CD4-positive, alpha-beta memory T cell (primary cell): ENCODE data around the gene SPON1. TPM values are rescaled to one million over a fixed set of nuclear protein-coding genes. Genes with fewer than 3 reads are reported as not detected.
A peak's percentile ranks its signal among the peaks of the same experiment; 100 is the strongest.

Experiments
- CTCF ChIA-PET: fragments of 350-600 bp; sonication (Branson Sonifier 250); formaldehyde crosslinking; loops from one replicate; lab custom pipeline; 2021; ENCODE audit warnings: inconsistent platforms; ENCODE audit not compliant: partially characterized antibody; lab: Charles Lee
- POLR2A ChIA-PET: fragments of 350-600 bp; sonication (Branson Sonifier 250); formaldehyde crosslinking; loops from one replicate; lab custom pipeline; 2021; ENCODE audit not compliant: partially characterized antibody; lab: Charles Lee
- DNase-seq, 5 donors: peaks; one replicate each; pipeline versions ENCODE4 v3.0.0 to v3.0.0-alpha.2; 2020 to 2022; ENCODE audit warnings: mixed read lengths in 1 of 5
- H3K27ac ChIP-seq: one replicate; pipeline ENCODE4 v1.7.0; 2013; ENCODE audit warnings: low read depth, low read length
- H3K27me3 ChIP-seq: 2 replicates; pipeline ENCODE4 v1.7.0; 2013; ENCODE audit warnings: mild to moderate bottlenecking, low read length, moderate library complexity; ENCODE audit not compliant: insufficient read depth
- H3K36me3 ChIP-seq: 2 replicates; pipeline ENCODE4 v1.7.0; 2013; ENCODE audit warnings: mild to moderate bottlenecking, low read length, moderate library complexity; ENCODE audit not compliant: insufficient read depth
- H3K4me1 ChIP-seq: 2 replicates; pipeline ENCODE4 v1.7.0; 2013; ENCODE audit warnings: mild to moderate bottlenecking, low read length, moderate library complexity; ENCODE audit not compliant: insufficient read depth
- H3K4me3 ChIP-seq, 2 donors: one replicate each; pipeline ENCODE4 v1.7.0; 2013; ENCODE audit warnings: low read length in 2 of 2, mild to moderate bottlenecking in 1 of 2
- H3K9me3 ChIP-seq, 2 donors: one replicate each; pipeline ENCODE4 v1.7.0; 2013; ENCODE audit warnings: low read length in 2 of 2, control low read depth in 1 of 2; ENCODE audit not compliant: control insufficient read depth in 1 of 2
- H3K27ac Mint-ChIP-seq, 7 donors: one replicate each; pipeline ENCODE4 v1.8.0; 2020 to 2021; ENCODE audit warnings: mixed read lengths in 7 of 7, mild to moderate bottlenecking in 6 of 7, inconsistent platforms in 3 of 7, moderate library complexity in 3 of 7
- H3K27me3 Mint-ChIP-seq, 2 donors: one replicate each; pipeline ENCODE4 v1.8.0; 2020 to 2021; ENCODE audit warnings: mixed read lengths in 2 of 2
- H3K36me3 Mint-ChIP-seq, 2 donors: one replicate each; pipeline ENCODE4 v1.8.0; 2020 to 2021; ENCODE audit warnings: mixed read lengths in 2 of 2, inconsistent platforms in 1 of 2, mild to moderate bottlenecking in 1 of 2
- H3K4me1 Mint-ChIP-seq, 4 donors: one replicate each; pipeline ENCODE4 v1.8.0; 2020 to 2021; ENCODE audit warnings: mixed read lengths in 4 of 4, mild to moderate bottlenecking in 1 of 4
- H3K4me3 Mint-ChIP-seq, 8 donors: one replicate each; pipeline ENCODE4 v1.8.0; 2020 to 2021; ENCODE audit warnings: mixed read lengths in 8 of 8, mild to moderate bottlenecking in 7 of 8, moderate library complexity in 6 of 8, inconsistent platforms in 3 of 8
- H3K9me3 Mint-ChIP-seq, 8 donors: one replicate each; pipeline ENCODE4 v1.8.0; 2020 to 2021; ENCODE audit warnings: mixed read lengths in 8 of 8, mild to moderate bottlenecking in 5 of 8, inconsistent platforms in 3 of 8, moderate library complexity in 1 of 8
- intact Hi-C: fragments of 100-400 bp; cut with micrococcal nuclease; formaldehyde crosslinking; loops from one replicate; pipeline ENCODE4 v1.15.1; 2023
- polyA plus RNA-seq, 2 donors: library from polyadenylated mRNA; unstranded; fragments of 300-500 nt; fragmentation: Illumina TruSeq; gene quantifications; one replicate each; pipeline ENCODE4 v1.2.3, GENCODE V29; 2021
- total RNA-seq, 2 experiments: library from RNA; stranded (reverse); gene quantifications; one replicate each; pipeline ENCODE4 v1.2.3, GENCODE V29; 2021

SPON1 gene
- total and polyA plus RNA-seq, 4 experiments from 2014 or later = 2.0 to 60.4 (median 30.6) TPM

- ChIA-PET POLR2A (interaction anchor here (1.3 kb wide), 1 partner anchor 13 kb away, joined by 3 read pairs; no protein-coding TSS in a partner anchor), CTCF (interaction anchor here (0.7 kb wide), 1 partner anchor 12 kb away, joined by 3 read pairs; no protein-coding TSS in a partner anchor)
- H3K27ac ChIP-seq = no peak overlapping the region
- Mint-ChIP-seq H3K27me3 (no peaks in the 10 kb centered on the region), H3K9me3 (no peaks in the 10 kb centered on the region), H3K4me1 (peaks cover 0 to 2% (median 0%) of the 10 kb centered on the region in 4 donors), H3K4me3 (no peak overlapping the region), H3K36me3 (no peaks in the 10 kb centered on the region), H3K27ac (no peak overlapping the region)
- no peaks in the 10 kb centered on the region for H3K36me3 ChIP-seq
- H3K27me3 ChIP-seq = no peaks in the 10 kb centered on the region
- H3K9me3 ChIP-seq = no peaks in the 10 kb centered on the region
- no peak for DNase-seq
- H3K4me3 ChIP-seq = no peak overlapping the region
- no peaks in the 10 kb centered on the region for H3K4me1 ChIP-seq
- intact Hi-C loops = no loop called here
Observed at GRCh38 chr11:14095882-14096281, 133.4 kb downstream of the SPON1 start.

DNA sequence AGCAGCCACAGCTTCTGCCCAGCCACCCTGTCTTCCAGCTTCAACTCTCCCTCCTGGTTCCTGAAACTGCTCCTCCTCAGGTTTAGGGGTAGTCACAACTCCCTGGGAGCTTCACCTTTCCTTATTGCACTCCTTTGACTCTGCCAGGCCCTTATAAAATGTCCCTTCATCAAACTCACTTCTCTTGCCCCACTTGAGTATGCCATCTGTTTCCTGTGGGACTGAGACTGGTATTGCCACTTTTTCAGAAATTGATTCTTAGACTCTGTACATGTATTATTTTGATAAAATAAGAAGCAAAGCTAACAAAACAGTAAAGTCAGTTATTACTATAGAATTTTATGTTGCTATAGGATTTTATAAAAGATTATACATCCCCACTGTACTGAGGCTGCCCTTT is 134.1 kb downstream of the SPON1 start:
- no peaks in the 10 kb centered on the region for H3K36me3 ChIP-seq
- no peaks in the 10 kb centered on the region for H3K27me3 Mint-ChIP-seq
- no peak overlapping the region for H3K4me3 Mint-ChIP-seq
- no peaks in the 10 kb centered on the region for H3K27me3 ChIP-seq
- DNase-seq = no peak
- H3K27ac ChIP-seq = no peak overlapping the region
- H3K9me3 ChIP-seq = no peaks in the 10 kb centered on the region
- H3K27ac Mint-ChIP-seq = peak overlapping the region in 2 of 7 donors; percentile 32 to 69
- no peaks in the 10 kb centered on the region for H3K4me1 ChIP-seq
- no peak overlapping the region for H3K4me3 ChIP-seq
- ChIA-PET CTCF (interaction anchor here (0.7 kb wide), 1 partner anchor 11 kb away, joined by 3 read pairs; no protein-coding TSS in a partner anchor), POLR2A (interaction anchor here (1.3 kb wide), 1 partner anchor 12 kb away, joined by 3 read pairs; no protein-coding TSS in a partner anchor)
- intact Hi-C loops = no loop called here
- H3K9me3 Mint-ChIP-seq = no peaks in the 10 kb centered on the region
- H3K36me3 Mint-ChIP-seq = no peaks in the 10 kb centered on the region
- H3K4me1 Mint-ChIP-seq = peaks cover 0 to 2% (median 0%) of the 10 kb centered on the region in 4 donors

DNA sequence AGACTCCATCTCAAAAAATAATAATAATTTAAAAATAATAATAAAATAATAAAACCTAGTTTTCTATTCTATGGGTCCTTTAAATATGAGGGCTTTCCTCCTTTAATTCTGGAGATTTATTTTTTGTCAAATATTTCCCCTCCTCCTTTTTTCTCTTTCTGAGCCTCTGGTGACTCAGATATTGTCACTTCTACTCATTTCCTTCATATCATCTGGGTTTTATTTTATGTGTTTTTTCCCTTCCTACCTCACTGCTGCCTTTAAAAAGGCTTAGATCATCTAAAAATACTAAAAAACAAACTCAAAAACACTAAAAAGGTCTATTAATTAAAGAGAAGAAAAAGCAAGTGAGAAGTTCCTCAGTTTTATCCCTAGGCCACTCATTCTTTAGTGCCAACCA is 138.9 kb downstream of the SPON1 start:
- intact Hi-C loops = no loop called here
- H3K4me3 Mint-ChIP-seq = no peak overlapping the region
- peaks cover 0 to 5% (median 0%) of the 10 kb centered on the region in 8 donors for H3K9me3 Mint-ChIP-seq
- Histone ChIP-seq H3K27me3 (no peaks in the 10 kb centered on the region), H3K9me3 (no peaks in the 10 kb centered on the region), H3K4me1 (no peaks in the 10 kb centered on the region), H3K4me3 (no peak overlapping the region), H3K36me3 (no peaks in the 10 kb centered on the region), H3K27ac (no peak overlapping the region)
- DNase-seq = no peak
- no peaks in the 10 kb centered on the region for H3K27me3 Mint-ChIP-seq
- CTCF ChIA-PET = no interaction called here
- peaks cover 0 to 2% (median 0%) of the 10 kb centered on the region in 4 donors for H3K4me1 Mint-ChIP-seq
- H3K27ac Mint-ChIP-seq = peak overlapping the region in 1 of 7 donors; percentile 39
- POLR2A ChIA-PET = no interaction called here
- peaks cover 0 to 8% of the 10 kb centered on the region in 2 donors for H3K36me3 Mint-ChIP-seq

DNA sequence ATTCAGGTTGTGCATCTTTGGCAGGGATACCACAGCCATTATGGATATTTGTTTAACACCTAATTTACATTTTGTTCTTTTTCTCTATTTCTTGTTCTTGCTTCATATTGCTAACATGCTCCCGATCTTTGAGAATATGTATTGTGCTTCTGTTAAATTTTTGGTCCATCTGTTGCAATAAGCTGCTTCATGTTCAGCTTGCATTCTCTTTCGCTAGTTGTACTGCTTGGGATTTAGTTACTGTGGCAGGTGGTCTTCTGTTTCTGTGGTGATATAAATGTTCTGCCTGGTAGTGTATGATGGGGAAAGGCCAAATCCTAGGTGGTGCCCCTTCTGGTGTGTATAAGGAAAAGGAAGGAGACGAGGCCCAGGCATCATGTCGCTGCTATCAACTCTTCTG is 140.2 kb downstream of the SPON1 start:
- peaks cover 0 to 8% of the 10 kb centered on the region in 2 donors for H3K36me3 Mint-ChIP-seq

GRCh38 chr11:14105446-14105845 is 142.9 kb downstream of the SPON1 start:
- H3K4me1 ChIP-seq = no peaks in the 10 kb centered on the region
- H3K4me1 Mint-ChIP-seq = peaks cover 0 to 2% (median 0%) of the 10 kb centered on the region in 4 donors
- no peak overlapping the region for H3K27ac Mint-ChIP-seq
- ChIA-PET POLR2A (no interaction called here), CTCF (no interaction called here)
- DNase-seq = no peak
- peaks cover 0 to 12% of the 10 kb centered on the region in 2 donors for H3K36me3 Mint-ChIP-seq
- H3K9me3 Mint-ChIP-seq = peaks cover 0 to 5% (median 0%) of the 10 kb centered on the region in 8 donors
- H3K27ac ChIP-seq = no peak overlapping the region
- no peaks in the 10 kb centered on the region for H3K27me3 ChIP-seq
- no peaks in the 10 kb centered on the region for H3K36me3 ChIP-seq
- no peak overlapping the region for H3K4me3 ChIP-seq
- intact Hi-C loops = no loop called here
- H3K27me3 Mint-ChIP-seq = peaks cover 0 to 2% of the 10 kb centered on the region in 2 donors
- no peak overlapping the region for H3K4me3 Mint-ChIP-seq
- no peaks in the 10 kb centered on the region for H3K9me3 ChIP-seq

More for the DNA sequence above, 140.2 kb downstream of the SPON1 start:
- POLR2A ChIA-PET = no interaction called here
- H3K4me3 Mint-ChIP-seq = no peak overlapping the region
- H3K9me3 Mint-ChIP-seq = peaks cover 0 to 5% (median 0%) of the 10 kb centered on the region in 8 donors
- no peak overlapping the region for H3K4me3 ChIP-seq
- no peak overlapping the region for H3K27ac ChIP-seq
- CTCF ChIA-PET = no interaction called here
- no peak for DNase-seq
- H3K4me1 Mint-ChIP-seq = peaks cover 0 to 2% (median 0%) of the 10 kb centered on the region in 4 donors
- H3K36me3 ChIP-seq = no peaks in the 10 kb centered on the region
- intact Hi-C loops = no loop called here
- H3K4me1 ChIP-seq = no peaks in the 10 kb centered on the region
- no peak overlapping the region for H3K27ac Mint-ChIP-seq
- H3K27me3 ChIP-seq = no peaks in the 10 kb centered on the region
- no peaks in the 10 kb centered on the region for H3K27me3 Mint-ChIP-seq
- H3K9me3 ChIP-seq = no peaks in the 10 kb centered on the region

DNA sequence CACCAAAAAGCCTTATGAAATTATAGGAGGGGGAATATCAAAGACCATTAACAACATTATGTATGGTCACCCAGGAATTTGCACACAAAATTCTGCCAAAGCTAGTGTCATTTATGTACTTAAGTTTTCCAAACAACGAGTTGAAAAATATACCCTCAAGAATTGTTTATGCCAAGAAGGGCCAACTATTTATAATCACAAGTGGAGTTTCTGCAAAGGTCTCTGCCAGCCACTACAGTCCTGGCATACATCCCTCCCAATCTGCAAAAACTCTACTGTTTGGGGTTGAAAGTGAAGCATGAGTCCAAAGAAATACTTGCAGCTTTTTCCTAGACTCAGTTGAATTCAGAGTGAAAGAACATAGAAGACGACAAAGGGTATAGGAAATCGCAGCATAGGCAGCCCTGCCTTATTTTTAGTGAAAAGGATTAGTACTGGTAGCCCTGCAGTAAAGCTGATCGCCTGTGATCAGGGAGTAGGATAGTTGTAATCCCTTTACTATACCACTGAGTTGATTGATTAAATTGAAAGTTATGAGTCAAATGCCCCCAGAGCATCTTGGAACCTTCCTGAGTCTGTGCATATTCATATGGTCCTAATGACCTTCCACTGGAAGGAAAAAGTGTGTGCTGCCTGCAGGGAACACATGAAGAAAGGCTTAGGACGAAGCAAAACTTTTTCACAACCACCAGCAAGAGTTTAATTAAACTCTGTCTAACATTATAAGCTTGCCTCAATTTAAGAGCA is 144.0 kb downstream of the SPON1 start:
- peaks cover 0 to 12% of the 10 kb centered on the region in 2 donors for H3K36me3 Mint-ChIP-seq
- H3K27me3 Mint-ChIP-seq = peaks cover 0 to 2% of the 10 kb centered on the region in 2 donors
- Histone ChIP-seq H3K36me3 (no peaks in the 10 kb centered on the region), H3K9me3 (no peaks in the 10 kb centered on the region), H3K27ac (no peak overlapping the region), H3K4me3 (no peak overlapping the region), H3K27me3 (no peaks in the 10 kb centered on the region), H3K4me1 (no peaks in the 10 kb centered on the region)
- DNase-seq = no peak
- ChIA-PET CTCF (no interaction called here), POLR2A (no interaction called here)
- no peak overlapping the region for H3K27ac Mint-ChIP-seq
- peaks cover 0 to under 1% (median 0%) of the 10 kb centered on the region in 4 donors for H3K4me1 Mint-ChIP-seq
- peaks cover 0 to 5% (median 0%) of the 10 kb centered on the region in 8 donors for H3K9me3 Mint-ChIP-seq
- intact Hi-C loops = no loop called here
- H3K4me3 Mint-ChIP-seq = no peak overlapping the region

DNA sequence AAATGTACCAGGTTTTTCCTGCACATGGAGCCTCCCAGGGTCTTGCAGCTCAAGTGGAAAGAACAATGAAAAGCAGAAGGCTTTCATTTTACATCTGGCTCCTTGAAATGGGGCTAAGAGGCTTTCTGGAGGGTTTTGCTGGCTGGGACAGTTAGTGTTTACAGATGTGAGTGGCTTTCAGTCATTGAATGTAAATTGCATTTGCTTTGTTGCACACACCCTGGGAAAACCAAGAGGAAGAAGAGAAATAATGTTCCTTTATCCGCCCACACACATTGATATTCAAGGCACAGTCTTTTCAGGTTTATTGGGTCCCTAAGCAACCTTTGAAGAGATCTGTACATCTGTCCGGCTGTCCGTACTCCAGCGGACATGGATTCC is 144.5 kb downstream of the SPON1 start:
- no peak for DNase-seq
- Mint-ChIP-seq H3K4me1 (no peaks in the 10 kb centered on the region), H3K9me3 (peaks cover 0 to 5% (median 0%) of the 10 kb centered on the region in 8 donors), H3K27me3 (peaks cover 0 to 2% of the 10 kb centered on the region in 2 donors), H3K4me3 (no peak overlapping the region), H3K27ac (no peak overlapping the region), H3K36me3 (peaks cover 0 to 12% of the 10 kb centered on the region in 2 donors)
- ChIA-PET POLR2A (interaction anchor here (0.7 kb wide), 1 partner anchor 82 kb away, joined by 3 read pairs; no protein-coding TSS in a partner anchor), CTCF (no interaction called here)
- intact Hi-C loops = no loop called here
- H3K27ac ChIP-seq = no peak overlapping the region
- no peaks in the 10 kb centered on the region for H3K27me3 ChIP-seq
- no peaks in the 10 kb centered on the region for H3K9me3 ChIP-seq
- no peaks in the 10 kb centered on the region for H3K36me3 ChIP-seq
- no peak overlapping the region for H3K4me3 ChIP-seq
- H3K4me1 ChIP-seq = no peaks in the 10 kb centered on the region
